ENCODE results near the gene SNX20. TPM values are rescaled to one million over a fixed set of nuclear protein-coding genes. Genes with fewer than 3 reads are reported as not detected.

SNX20 gene
- total RNA-seq, 4 donors from 2014 or later = 0.20 to 4.3 (median 2.6) TPM

DNA sequence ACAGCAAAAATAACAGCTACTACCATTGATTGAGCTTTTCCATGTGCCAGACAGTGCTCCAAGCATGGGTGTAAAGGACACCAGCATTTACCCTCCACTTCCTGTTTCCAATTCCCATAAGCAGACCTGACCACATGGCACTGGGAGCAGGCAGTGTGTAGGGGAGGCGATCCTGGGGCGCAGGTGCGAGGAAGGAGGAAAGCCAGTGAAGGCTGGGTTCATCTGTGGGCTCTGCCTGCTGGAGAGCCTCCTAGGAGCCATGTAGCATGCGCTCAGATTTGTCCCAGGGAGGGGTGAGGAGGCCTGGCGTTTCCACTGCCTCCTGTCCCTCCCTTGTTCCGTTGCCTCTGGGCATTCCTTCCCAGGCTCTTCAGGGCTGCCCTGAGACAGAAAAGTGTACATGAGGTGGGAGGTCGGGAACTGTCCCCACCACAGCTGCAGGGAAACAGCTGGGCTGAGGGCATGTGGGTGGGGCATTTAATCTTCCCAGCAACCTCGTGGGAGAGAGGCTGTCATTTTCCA, 56.6 kb downstream of the SNX20 start:
- TF ChIP-seq, protein P1, sequence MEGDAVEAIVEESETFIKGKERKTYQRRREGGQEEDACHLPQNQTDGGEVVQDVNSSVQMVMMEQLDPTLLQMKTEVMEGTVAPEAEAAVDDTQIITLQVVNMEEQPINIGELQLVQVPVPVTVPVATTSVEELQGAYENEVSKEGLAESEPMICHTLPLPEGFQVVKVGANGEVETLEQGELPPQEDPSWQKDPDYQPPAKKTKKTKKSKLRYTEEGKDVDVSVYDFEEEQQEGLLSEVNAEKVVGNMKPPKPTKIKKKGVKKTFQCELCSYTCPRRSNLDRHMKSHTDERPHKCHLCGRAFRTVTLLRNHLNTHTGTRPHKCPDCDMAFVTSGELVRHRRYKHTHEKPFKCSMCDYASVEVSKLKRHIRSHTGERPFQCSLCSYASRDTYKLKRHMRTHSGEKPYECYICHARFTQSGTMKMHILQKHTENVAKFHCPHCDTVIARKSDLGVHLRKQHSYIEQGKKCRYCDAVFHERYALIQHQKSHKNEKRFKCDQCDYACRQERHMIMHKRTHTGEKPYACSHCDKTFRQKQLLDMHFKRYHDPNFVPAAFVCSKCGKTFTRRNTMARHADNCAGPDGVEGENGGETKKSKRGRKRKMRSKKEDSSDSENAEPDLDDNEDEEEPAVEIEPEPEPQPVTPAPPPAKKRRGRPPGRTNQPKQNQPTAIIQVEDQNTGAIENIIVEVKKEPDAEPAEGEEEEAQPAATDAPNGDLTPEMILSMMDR (IDR thresholded peaks at IDR 0.05) = no peak
- TF ChIP-seq EP300 (IDR thresholded peaks at IDR 0.05; ENCODE audit: low read depth) (no peak), POLR2A (IDR thresholded peaks at IDR 0.05) (no peak), POLR2AphosphoS5 (IDR thresholded peaks at IDR 0.05) (no peak)
- DNase-seq = no peak
- Histone ChIP-seq H3K27ac (no peak overlapping the region), H3K27me3 (no peaks in the 10 kb centered on the region), H3K9me3 (no peaks in the 10 kb centered on the region), H3K36me3 (no peaks in the 10 kb centered on the region), H3K4me3 (no peak overlapping the region), H3K4me1 (peaks cover 0 to 15% (median 4%) of the 10 kb centered on the region in 4 donors)
- intact Hi-C loops (cut with DNase I; ENCODE audit: low total_unique reads) (no loop called here), in situ Hi-C loops (cut with MboI; ENCODE audit: low pct_ligation_motif_present in 1 of 4, low pct_unique_long_range_greater_than_20kb in 1 of 4, low sequenced_read_pairs in 3 of 4) (no loop called here)
- 67% methylated on average over 8 of the region's 8 CpGs; no CpG with 5 or more reads in 1 of the 2 donors for WGBS, 2 donors (ENCODE audit: low coverage in 1 of 2)

DNA sequence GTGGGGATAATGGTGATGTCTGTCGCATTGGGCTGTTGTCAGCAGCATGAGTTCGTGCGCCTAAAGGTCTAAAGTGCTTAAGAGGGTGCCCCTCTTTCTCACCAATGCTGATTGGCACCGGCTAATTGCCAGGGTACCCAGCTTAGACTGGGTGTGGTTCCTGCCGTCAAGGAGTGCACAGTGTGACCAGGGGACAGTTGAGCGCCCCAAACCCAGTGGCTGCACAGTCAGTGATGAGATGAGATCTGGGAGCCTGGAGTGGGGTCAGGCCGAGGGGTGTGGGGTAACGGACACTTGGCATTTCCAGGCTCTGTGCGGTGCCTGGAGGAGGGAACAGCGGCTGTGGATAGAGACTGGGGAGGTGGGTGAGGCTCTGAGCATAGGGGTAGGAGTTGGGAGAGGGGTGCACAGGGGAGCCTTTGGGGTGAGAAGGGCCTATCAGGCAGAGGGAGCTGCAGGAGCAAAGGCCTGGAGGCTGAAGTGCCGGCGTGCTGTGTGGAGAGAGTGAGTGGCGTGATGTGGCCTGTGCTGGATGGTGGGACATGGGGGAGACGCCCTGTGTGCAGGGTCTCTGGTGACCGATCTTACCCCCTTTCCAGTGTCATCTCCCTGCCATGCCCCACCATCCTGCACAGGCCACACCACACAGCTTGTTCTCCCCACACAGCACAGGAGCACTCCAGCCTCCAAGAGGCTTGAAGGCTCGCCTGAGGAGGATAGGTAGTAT, 58.3 kb downstream of the SNX20 start:
- H3K36me3 ChIP-seq = no peaks in the 10 kb centered on the region
- in situ Hi-C loops (cut with MboI; ENCODE audit: low pct_ligation_motif_present in 1 of 4, low pct_unique_long_range_greater_than_20kb in 1 of 4, low sequenced_read_pairs in 3 of 4) = no loop called here
- no peak overlapping the region for H3K4me3 ChIP-seq
- H3K27ac ChIP-seq = no peak overlapping the region
- no peak for DNase-seq
- no peaks in the 10 kb centered on the region for H3K27me3 ChIP-seq
- H3K4me1 ChIP-seq = peaks cover 0 to 15% (median 4%) of the 10 kb centered on the region in 4 donors
- TF ChIP-seq EP300 (IDR thresholded peaks at IDR 0.05; ENCODE audit: low read depth) = no peak
- H3K9me3 ChIP-seq = no peaks in the 10 kb centered on the region
- intact Hi-C loops (cut with DNase I; ENCODE audit: low total_unique reads) = no loop called here
- WGBS, 2 donors (ENCODE audit: low coverage in 1 of 2) = 89% methylated on average over 16 of the region's 16 CpGs; no CpG with 5 or more reads in 1 of the 2 donors

DNA sequence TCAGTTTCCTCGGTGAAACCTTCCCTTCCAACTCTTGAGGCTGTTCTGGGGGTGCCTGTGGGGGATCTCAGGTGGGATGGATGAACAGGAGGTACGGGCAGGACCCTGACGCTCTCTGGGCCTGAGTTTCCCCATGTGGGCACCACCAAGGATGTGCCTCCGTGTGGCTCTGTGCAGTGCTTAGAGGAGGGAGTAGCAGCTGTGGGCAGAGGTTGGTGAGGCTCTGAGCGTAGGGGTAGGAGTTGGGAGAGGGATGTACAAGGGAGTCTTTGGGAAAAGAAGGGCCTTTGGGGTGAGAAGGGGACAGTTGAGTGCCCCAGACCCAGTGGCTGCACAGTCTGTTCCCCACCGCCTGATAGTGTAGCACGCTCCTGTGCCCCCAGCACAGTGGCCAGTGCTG, 59.1 kb downstream of the SNX20 start:
- WGBS, 2 donors (ENCODE audit: low coverage in 1 of 2) = 86 to 89% methylated on average over 7 of the region's 7 CpGs
- Histone ChIP-seq H3K9me3 (no peaks in the 10 kb centered on the region), H3K4me3 (no peak overlapping the region), H3K27ac (no peak overlapping the region), H3K27me3 (no peaks in the 10 kb centered on the region), H3K36me3 (no peaks in the 10 kb centered on the region), H3K4me1 (peaks cover under 1 to 11% (median 8%) of the 10 kb centered on the region in 4 donors)
- in situ Hi-C loops (cut with MboI; ENCODE audit: low pct_ligation_motif_present in 1 of 4, low pct_unique_long_range_greater_than_20kb in 1 of 4, low sequenced_read_pairs in 3 of 4) = no loop called here
- no peak for DNase-seq
- intact Hi-C loops (cut with DNase I; ENCODE audit: low total_unique reads) = no loop called here
- TF ChIP-seq POLR2AphosphoS5 (IDR thresholded peaks at IDR 0.05) (no peak), EP300 (IDR thresholded peaks at IDR 0.05; ENCODE audit: low read depth) (no peak), POLR2A (IDR thresholded peaks at IDR 0.05) (no peak)
- TF ChIP-seq, protein P1 (IDR thresholded peaks at IDR 0.05) = no peak

Other genes starting within 250 kb of the SNX20 start
- 10 to 100 TPM in 1 of 4 donors, 1 to 10 TPM in 3; 1.7 to 98.1 (median 2.5) TPM for gene NKD1, start 132.9 kb downstream of the SNX20 start, total RNA-seq
- 1 to 10 TPM in 2 of 4 donors, under 1 TPM in 1, not detected in 1; 0.41 to 2.6 (median 2.2) TPM for gene NOD2, start 12.3 kb upstream of the SNX20 start, total RNA-seq
- gene CYLD, start 60.8 kb upstream of the SNX20 start, total RNA-seq = 10 to 100 TPM in 3 of 4 donors, 1 to 10 TPM in 1; 5.2 to 56.5 (median 34.1) TPM

Measured in transverse colon (tissue), 4 donors.